ENCODE results near the gene UBE2E1.

Gene UBE2E1

GRCh38 chr3:23793528-23794134 lies 12.1 kb upstream of the UBE2E1 start:
- no peak for DNase-seq (ENCODE audit: extremely low read depth, low read depth)
- TF ChIP-seq CTCF (IDR thresholded peaks at IDR 0.05; ENCODE audit: low read depth, low read length), result no peak

GRCh38 chr3:23795096-23795495 lies 10.7 kb upstream of the UBE2E1 start:
- no peak for TF ChIP-seq CTCF (IDR thresholded peaks at IDR 0.05; ENCODE audit: low read depth, low read length)
- DNase-seq (ENCODE audit: extremely low read depth, low read depth), result no peak

- no peak for TF ChIP-seq CTCF (IDR thresholded peaks at IDR 0.05; ENCODE audit: low read depth, low read length)
Observed at GRCh38 chr3:23796518-23796917, 9.2 kb upstream of the UBE2E1 start.

GRCh38 chr3:23797491-23797890 lies 8.3 kb upstream of the UBE2E1 start:
- no peak for TF ChIP-seq CTCF (IDR thresholded peaks at IDR 0.05; ENCODE audit: low read depth, low read length)

More at GRCh38 chr3:23796518-23796917, 9.2 kb upstream of the UBE2E1 start:
- no peak for DNase-seq (ENCODE audit: extremely low read depth, low read depth)

GRCh38 chr3:23798456-23798855 lies 7.3 kb upstream of the UBE2E1 start:
- TF ChIP-seq CTCF (IDR thresholded peaks at IDR 0.05; ENCODE audit: low read depth, low read length), result no peak

More at GRCh38 chr3:23797491-23797890, 8.3 kb upstream of the UBE2E1 start:
- no peak for DNase-seq (ENCODE audit: extremely low read depth, low read depth)

GRCh38 chr3:23798876-23799275 lies 6.9 kb upstream of the UBE2E1 start:
- TF ChIP-seq CTCF (IDR thresholded peaks at IDR 0.05; ENCODE audit: low read depth, low read length), result no peak
- DNase-seq (ENCODE audit: extremely low read depth, low read depth), result no peak

More at GRCh38 chr3:23798456-23798855, 7.3 kb upstream of the UBE2E1 start:
- no peak for DNase-seq (ENCODE audit: extremely low read depth, low read depth)

GRCh38 chr3:23800731-23801130 lies 5.0 kb upstream of the UBE2E1 start:
- no peak for DNase-seq (ENCODE audit: extremely low read depth, low read depth)
- TF ChIP-seq CTCF (IDR thresholded peaks at IDR 0.05; ENCODE audit: low read depth, low read length), result peak; percentile 25

Data from AG09319 (cell line).